ENCODE results near the gene RFC5.

- TF ChIP-seq EZH2 (IDR thresholded peaks at IDR 0.05; ENCODE audit: low read length, unreplicated experiment) (no peak), CTCF (conservative IDR thresholded peaks at IDR 0.05; ENCODE audit: low read depth, low read length) (peak; percentile 91), EZH2phosphoT487 (IDR thresholded peaks at IDR 0.05; ENCODE audit: borderline replicate concordance, low read length) (no peak)
Observed at GRCh38 chr12:118055144-118055557, 38.6 kb downstream of the RFC5 start.

Data from PC-3 (cell line).